H1 (cell line): Measurements from ENCODE around the gene WNK2. TPM values are rescaled to one million over a fixed set of nuclear protein-coding genes. Genes with fewer than 3 reads are reported as not detected.

Source experiments
- CTCF ChIA-PET: fragments of 300-600 bp; sonication (Branson Sonifier 250); formaldehyde crosslinking; loops from one replicate; lab custom pipeline; 2021; ENCODE audit not compliant: partially characterized antibody; lab: Charles Lee
- POLR2A ChIA-PET: fragments of 300-600 bp; sonication (Branson Sonifier 250); formaldehyde crosslinking; loops from one replicate; lab custom pipeline; 2021; ENCODE audit warnings: inconsistent platforms; ENCODE audit not compliant: partially characterized antibody; lab: Charles Lee
- DNase-seq, 2 experiments: peaks; one replicate each; pipeline versions ENCODE4 v3.0.0 to v3.0.0-alpha.2; 2010 to 2022; ENCODE audit warnings: low spot score in 2 of 2, low read depth in 1 of 2, mixed read lengths in 1 of 2
- FAIRE-seq: peaks from 2 replicates; lab custom pipeline; 2011; peaks lifted over from hg19 to GRCh38; lab: Jason Lieb, UNC
- H2AFZ ChIP-seq: 2 replicates; pipeline ENCODE4 v1.8.1; 2012; ENCODE audit warnings: low read length, inconsistent platforms
- H2AK5ac ChIP-seq: 2 replicates; pipeline ENCODE4 v1.6.1; 2013; ENCODE audit warnings: low read depth, low read length
- H2BK120ac ChIP-seq: replicated peaks from 2 replicates; pipeline ENCODE3; 2013; ENCODE audit warnings: low read depth, low read length, inconsistent platforms
- H2BK12ac ChIP-seq: 2 replicates; pipeline ENCODE4 v1.6.1; 2013; ENCODE audit warnings: low read depth, low read length
- H2BK15ac ChIP-seq: 2 replicates; pipeline ENCODE4 v1.6.1; 2013; ENCODE audit warnings: low read length
- H2BK20ac ChIP-seq: 2 replicates; pipeline ENCODE4 v1.6.1; 2013; ENCODE audit warnings: low read length
- H2BK5ac ChIP-seq: 2 replicates; pipeline ENCODE4 v1.6.1; 2013; ENCODE audit warnings: low read depth, low read length
- H3K14ac ChIP-seq: 2 replicates; pipeline ENCODE4 v1.6.1; 2013; ENCODE audit warnings: inconsistent platforms; ENCODE audit not compliant: insufficient read length
- H3K18ac ChIP-seq: 2 replicates; pipeline ENCODE4 v1.6.1; 2013; ENCODE audit warnings: low read length; ENCODE audit errors: extremely low read depth
- H3K23ac ChIP-seq: 2 replicates; pipeline ENCODE4 v1.6.1; 2013; ENCODE audit warnings: inconsistent platforms; ENCODE audit not compliant: insufficient read length
- H3K23me2 ChIP-seq: 2 replicates; pipeline ENCODE4 v1.6.1; 2013; ENCODE audit warnings: low read depth, low read length
- H3K27ac ChIP-seq: 2 replicates; pipeline ENCODE4 v1.6.1; 2011; ENCODE audit warnings: low read depth, low read length, inconsistent platforms
- H3K27me3 ChIP-seq, 4 experiments: replicated peaks in 1 of 4; 1 replicate in 1 of 4; 2 replicates in 3 of 4; pipeline versions ENCODE4 v1.6.1 to v1.8.1; 2011 to 2013; ENCODE audit warnings: low read length in 3 of 4, mild to moderate bottlenecking in 3 of 4, inconsistent platforms in 2 of 4, mixed read lengths in 2 of 4, moderate library complexity in 1 of 4; ENCODE audit not compliant: control insufficient read depth in 3 of 4, insufficient read depth in 3 of 4; ENCODE audit errors: extremely low read depth in 1 of 4
- H3K36me3 ChIP-seq, 4 experiments: 2 replicates each; pipeline versions ENCODE4 v1.6.1 to v1.8.1; 2011 to 2013; ENCODE audit warnings: mild to moderate bottlenecking in 4 of 4, low read length in 3 of 4, moderate library complexity in 2 of 4, control low read depth in 1 of 4, inconsistent platforms in 1 of 4; ENCODE audit not compliant: insufficient read depth in 4 of 4, control insufficient read depth in 2 of 4
- H3K4ac ChIP-seq: replicated peaks from 2 replicates; pipeline ENCODE3; 2013; ENCODE audit warnings: low read length, low read depth, mixed read lengths, inconsistent platforms; ENCODE audit not compliant: insufficient read length
- H3K4me1 ChIP-seq, 4 experiments: replicated peaks in 1 of 4; 1 replicate in 1 of 4; 2 replicates in 3 of 4; pipeline versions ENCODE4 v1.6.1 to v1.8.1; 2011 to 2013; ENCODE audit warnings: low read length in 3 of 4, inconsistent platforms in 2 of 4, mixed read lengths in 1 of 4; ENCODE audit not compliant: insufficient read depth in 4 of 4, control insufficient read depth in 3 of 4
- H3K4me2 ChIP-seq, 2 experiments: 2 replicates each; pipeline versions ENCODE4 v1.6.1 to v1.8.1; 2011 to 2013; ENCODE audit warnings: low read depth in 2 of 2, low read length in 2 of 2, control low read depth in 1 of 2, inconsistent platforms in 1 of 2, mild to moderate bottlenecking in 1 of 2; ENCODE audit not compliant: insufficient read depth in 1 of 2
- H3K4me3 ChIP-seq, 4 experiments: fragments of 200-600, 300-600 bp in 1 of 4; sonication (generic), shearing (Covaris generic), sonication (Bioruptor Twin) in 1 of 4; 2 replicates each; pipeline versions ENCODE4 v1.5.1 to v1.8.1; 2011 to 2016; ENCODE audit warnings: low read length in 4 of 4, low read depth in 3 of 4, control low read depth in 2 of 4, inconsistent platforms in 2 of 4, mild to moderate bottlenecking in 2 of 4, mixed read lengths in 1 of 4, moderate library complexity in 1 of 4; ENCODE audit not compliant: insufficient read depth in 2 of 4; ENCODE audit errors: extremely low read depth in 1 of 4
- H3K56ac ChIP-seq: replicated peaks from 2 replicates; pipeline ENCODE3; 2013; ENCODE audit warnings: low read depth, mild to moderate bottlenecking, mixed read lengths, low read length, inconsistent platforms; ENCODE audit not compliant: insufficient read length
- H3K79me1 ChIP-seq: 2 replicates; pipeline ENCODE4 v1.6.1; 2013; ENCODE audit warnings: low read depth, low read length, control low read depth
- H3K79me2 ChIP-seq, 2 experiments: 2 replicates each; pipeline versions ENCODE4 v1.6.1 to v1.8.1; 2012 to 2013; ENCODE audit warnings: low read length in 2 of 2, mild to moderate bottlenecking in 2 of 2, inconsistent platforms in 1 of 2; ENCODE audit not compliant: insufficient read depth in 2 of 2, control insufficient read depth in 1 of 2
- H3K9ac ChIP-seq, 4 experiments: replicated peaks in 1 of 4; 1 replicate in 1 of 4; 2 replicates in 3 of 4; pipeline versions ENCODE4 v1.6.1 to v1.8.1; 2011 to 2013; ENCODE audit warnings: low read depth in 3 of 4, low read length in 3 of 4, control low read depth in 2 of 4, mild to moderate bottlenecking in 2 of 4, moderate library complexity in 2 of 4, inconsistent platforms in 1 of 4; ENCODE audit errors: extremely low read depth in 1 of 4
- H3K9me3 ChIP-seq, 2 experiments: 2 replicates each; pipeline versions ENCODE4 v1.6.1 to v1.8.1; 2012 to 2013; ENCODE audit warnings: mild to moderate bottlenecking in 2 of 2, moderate library complexity in 2 of 2, control low read depth in 1 of 2, inconsistent platforms in 1 of 2, low read depth in 1 of 2, low read length in 1 of 2, mixed read lengths in 1 of 2; ENCODE audit not compliant: insufficient read depth in 2 of 2
- H4K20me1 ChIP-seq, 2 experiments: replicated peaks in 1 of 2; 2 replicates each; pipeline versions ENCODE3 to v1.8.1; 2011 to 2013; ENCODE audit warnings: inconsistent platforms in 2 of 2, low read length in 2 of 2, mild to moderate bottlenecking in 1 of 2; ENCODE audit not compliant: insufficient read depth in 2 of 2, control insufficient read depth in 1 of 2
- H4K5ac ChIP-seq: 2 replicates; pipeline ENCODE4 v1.6.1; 2013; ENCODE audit warnings: low read length, low read depth, mixed read lengths, inconsistent platforms; ENCODE audit not compliant: insufficient read length
- H4K8ac ChIP-seq: 2 replicates; pipeline ENCODE4 v1.8.0; 2013; ENCODE audit warnings: mild to moderate bottlenecking, moderate library complexity, low read length, inconsistent platforms; ENCODE audit not compliant: insufficient read depth; ENCODE audit errors: extremely low read depth
- H4K91ac ChIP-seq: replicated peaks from 2 replicates; pipeline ENCODE3; 2013; ENCODE audit warnings: low read length, mixed read lengths, inconsistent platforms; ENCODE audit not compliant: insufficient read length
- CBX8 ChIP-seq: fragments of 300-800, 300-1000 bp; sonication (generic); IDR thresholded peaks from 2 replicates; pipeline ENCODE4 v1.7.1; 2016; ENCODE audit warnings: low read depth, low read length, borderline replicate concordance
- CHD1 ChIP-seq: IDR thresholded peaks from 2 replicates; pipeline ENCODE4 v1.6.1; 2012; ENCODE audit warnings: low read depth, low read length, improper control_type of control experiment
- EP300 ChIP-seq, 2 experiments: IDR thresholded peaks; 1 replicate in 1 of 2; 2 replicates in 1 of 2; pipeline ENCODE4 v1.6.1; 2011 to 2012; ENCODE audit warnings: low read depth in 2 of 2, low read length in 2 of 2, mild to moderate bottlenecking in 2 of 2, borderline replicate concordance in 1 of 2, inconsistent platforms in 1 of 2, moderate library complexity in 1 of 2
- FOSL1 ChIP-seq: IDR thresholded peaks from 2 replicates; pipeline ENCODE4 v1.6.1; 2011; ENCODE audit warnings: mild to moderate bottlenecking, low read depth, low read length, moderate library complexity; ENCODE audit not compliant: insufficient read depth
- GABPA ChIP-seq: IDR thresholded peaks from 2 replicates; pipeline ENCODE4 v1.6.1; 2011; ENCODE audit warnings: mild to moderate bottlenecking, low read length, moderate library complexity, borderline replicate concordance; ENCODE audit not compliant: insufficient read depth
- GTF2F1 ChIP-seq: IDR thresholded peaks from 2 replicates; pipeline ENCODE4 v1.6.1; 2012; ENCODE audit warnings: low read depth, low read length, improper control_type of control experiment, borderline replicate concordance
- JUND ChIP-seq: IDR thresholded peaks from 2 replicates; pipeline ENCODE4 v1.6.1; 2011; ENCODE audit warnings: mild to moderate bottlenecking, improper control_type of control experiment, low read length
- NRF1 ChIP-seq: IDR thresholded peaks from 2 replicates; pipeline ENCODE4 v1.6.1; 2011; ENCODE audit warnings: mild to moderate bottlenecking, low read depth, low read length, improper control_type of control experiment
- PHF8 ChIP-seq: fragments of 200-600 bp; sonication (generic); conservative IDR thresholded peaks from 2 replicates; pipeline ENCODE4 v1.7.1; 2012; ENCODE audit warnings: low read depth, mild to moderate bottlenecking, inconsistent platforms, low read length, moderate library complexity
- POLR2A ChIP-seq, 2 experiments: IDR thresholded peaks; 1 replicate in 1 of 2; 2 replicates in 1 of 2; pipeline ENCODE4 v1.6.1; 2011; ENCODE audit warnings: low read depth in 2 of 2, low read length in 2 of 2, mild to moderate bottlenecking in 2 of 2; ENCODE audit errors: control extremely low read depth in 1 of 2
- SP4 ChIP-seq: IDR thresholded peaks from 2 replicates; pipeline ENCODE4 v1.6.1; 2012; ENCODE audit warnings: low read length, inconsistent platforms
- TAF7 ChIP-seq: optimal IDR thresholded peaks from 2 replicates; pipeline ENCODE3; 2011; ENCODE audit warnings: low read depth, mild to moderate bottlenecking, inconsistent platforms, low read length, moderate library complexity, borderline replicate concordance
- TCF12 ChIP-seq: IDR thresholded peaks from 2 replicates; pipeline ENCODE4 v1.6.1; 2011; ENCODE audit warnings: low read depth, mild to moderate bottlenecking, low read length
- TEAD4 ChIP-seq: IDR thresholded peaks from 2 replicates; pipeline ENCODE4 v1.6.1; 2012; ENCODE audit warnings: low read depth, low read length, inconsistent platforms, mixed read lengths
- WGBS, 2 experiments: shearing (Covaris generic) in 1 of 2; methylation state at CpG; one replicate each; pipeline versions ENCODE4 v1.1.6 to v1.1.7; 2013 to 2015; ENCODE audit warnings: low lambda C conversion rate in 2 of 2, mixed read lengths in 2 of 2, inconsistent platforms in 1 of 2, low coverage in 1 of 2, missing lambda C conversion rate in 1 of 2; ENCODE audit not compliant: insufficient replicate concordance in 2 of 2, insufficient coverage in 1 of 2, insufficient read length in 1 of 2; ENCODE audit errors: extremely low coverage in 1 of 2, missing lambda C conversion rate in 1 of 2; 5-methylcytosine and 5-hydroxymethylcytosine counted together
- polyA plus RNA-seq, 7 experiments: library from polyadenylated mRNA; depleted of rRNA in 3 of 7; stranded (reverse) in 5 of 7; unstranded in 2 of 7; fragments of >200 nt in 5 of 7; fragments of 200-250 nt in 2 of 7; gene quantifications; 1 replicate in 5 of 7; 2 replicates in 1 of 7; 4 replicates in 1 of 7; pipeline versions ENCODE4 v1.2.1 to v1.2.3, GENCODE V29; 2011 to 2013; ENCODE audit warnings: missing spikeins in 2 of 7, mixed read lengths in 2 of 7
- total RNA-seq: library from RNA; stranded (reverse); fragmentation: NEBNext Ultra II Directional; extraction: Animal tissue kit (Norgen Biotek cat#: 25700); gene quantifications from 2 replicates; pipeline ENCODE4 v1.2.1, GENCODE V29; 2021

Gene WNK2
- total and polyA plus RNA-seq, 2 of the 8 experiments (the other 6 are each of a cell fraction or from before 2014, with no cell fraction given) = 12.0 to 87.2 TPM

DNA sequence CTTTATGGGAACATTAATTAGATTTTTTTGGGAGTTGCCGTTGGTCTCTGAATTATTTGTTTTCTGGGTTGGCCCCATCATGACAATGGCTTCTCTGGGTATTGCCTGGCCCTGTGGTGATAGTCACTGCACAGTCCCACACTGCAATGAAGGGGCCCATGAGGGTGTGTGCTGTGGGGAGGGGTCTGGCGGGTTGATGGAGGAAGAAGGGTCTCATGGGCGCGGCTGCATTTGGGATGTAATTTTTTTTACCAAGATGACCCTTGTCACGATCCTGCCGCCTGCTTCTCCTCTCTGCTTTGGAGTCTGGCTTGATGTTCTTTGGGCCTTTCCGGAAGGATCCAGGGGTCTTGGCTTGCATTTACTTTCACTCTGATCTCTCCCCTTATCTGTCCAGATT is 44.1 kb downstream of the WNK2 start:
- no peaks in the 10 kb centered on the region for H3K27me3 ChIP-seq
- no peaks in the 10 kb centered on the region for H3K23me2 ChIP-seq
- no peak overlapping the region for H2BK5ac ChIP-seq
- H3K23ac ChIP-seq = no peak overlapping the region
- no peak overlapping the region for H2BK20ac ChIP-seq
- no peak overlapping the region for H2BK15ac ChIP-seq
- H4K5ac ChIP-seq = no peak overlapping the region
- H4K20me1 ChIP-seq = peaks cover 7 to 10% of the 10 kb centered on the region in 2 experiments
- no peak overlapping the region for H3K4me2 ChIP-seq
- H3K36me3 ChIP-seq = peaks cover 0 to 3% (median 0%) of the 10 kb centered on the region in 4 experiments; a peak in 1 of 8 replicates
- WGBS, 2 experiments = 96% methylated on average over 7 of the region's 7 CpGs; no CpG with 5 or more reads in 1 of the 2 experiments
- no peak overlapping the region for H2BK120ac ChIP-seq
- no peak overlapping the region for H4K91ac ChIP-seq
- peaks cover 0 to 16% (median 9%) of the 10 kb centered on the region in 4 experiments; a peak in 6 of 7 replicates for H3K4me1 ChIP-seq
- H2AK5ac ChIP-seq = no peak overlapping the region
- no peak overlapping the region for H2BK12ac ChIP-seq
- H3K79me2 ChIP-seq = peaks cover 0 to 24% of the 10 kb centered on the region in 2 experiments; a peak in 2 of 4 replicates
- H3K9ac ChIP-seq = no peak overlapping the region
- H3K4me3 ChIP-seq = no peak overlapping the region
- POLR2A ChIA-PET = interaction anchor here (0.6 kb wide), 1 partner anchor 89 kb away, joined by 3 read pairs; no protein-coding TSS in a partner anchor
- H3K79me1 ChIP-seq = peaks cover 13% of the 10 kb centered on the region
- no peaks in the 10 kb centered on the region for H3K9me3 ChIP-seq
- CTCF ChIA-PET = interaction anchor here (0.7 kb wide), 1 partner anchor 38 kb away, joined by 3 read pairs; no protein-coding TSS in a partner anchor
- H2AFZ ChIP-seq = no peak overlapping the region
- DNase-seq (no peak), FAIRE-seq (no peak)
- H3K4ac ChIP-seq = no peak overlapping the region
- H3K56ac ChIP-seq = no peak overlapping the region
- H3K14ac ChIP-seq = no peak overlapping the region
- H3K27ac ChIP-seq = no peak overlapping the region
- H3K18ac ChIP-seq = no peak overlapping the region
- H4K8ac ChIP-seq = no peak overlapping the region
- TF ChIP-seq CHD1 = no peak
- no peak for TF ChIP-seq SP4
- no peak for TF ChIP-seq FOSL1
- TF ChIP-seq TAF7 = no peak
- no peak for TF ChIP-seq GTF2F1
- TF ChIP-seq POLR2A (IDR thresholded peaks at IDR 0.05; ENCODE audit: control extremely low read depth in 1 of 2, low read depth in 2 of 2, low read length in 2 of 2) = no peak
- TF ChIP-seq PHF8 = no peak
- TF ChIP-seq EP300 (IDR thresholded peaks at IDR 0.05; ENCODE audit: borderline replicate concordance in 1 of 2, low read depth in 2 of 2, low read length in 2 of 2) = no peak
- TF ChIP-seq JUND = no peak
- TF ChIP-seq CBX8 = no peak
- no peak for TF ChIP-seq TEAD4
- TF ChIP-seq TCF12 = no peak
- no peak for TF ChIP-seq GABPA
- no peak for TF ChIP-seq NRF1
